HG03571 (cell line): ENCODE measurements around the gene HDAC10.

Experiments
- ATAC-seq: cut with Tn5 transposase; IDR thresholded peaks from one replicate; pipeline ENCODE4 v1.9.1; 2021; ENCODE audit not compliant: unreplicated experiment

HDAC10 gene

GRCh38 chr22:50270666-50271394 is 19.8 kb upstream of the HDAC10 start:
- ATAC-seq, result no peak

GRCh38 chr22:50269970-50270665 is 19.1 kb upstream of the HDAC10 start, which contains the start of gene MAPK11:
TSS of gene MAPK11 (minus strand) at chr22:50270380. CDS start at chr22:50270292, 88 bp downstream.
- ATAC-seq, result no peak

- no peak for ATAC-seq
Observed at GRCh38 chr22:50269573-50269969, 18.5 kb upstream of the HDAC10 start.

- no peak for ATAC-seq
Observed at GRCh38 chr22:50268655-50269113, 17.6 kb upstream of the HDAC10 start.

GRCh38 chr22:50267591-50268390 is 16.7 kb upstream of the HDAC10 start:
- no peak for ATAC-seq

- ATAC-seq, result no peak
Observed at GRCh38 chr22:50266994-50267393, 15.9 kb upstream of the HDAC10 start.

- ATAC-seq, result no peak
Observed at GRCh38 chr22:50264946-50265669, 14.0 kb upstream of the HDAC10 start.

- ATAC-seq, result no peak
Observed at GRCh38 chr22:50264104-50264745, 13.2 kb upstream of the HDAC10 start.

GRCh38 chr22:50262973-50263617 is 12.0 kb upstream of the HDAC10 start:
- ATAC-seq, result no peak

- ATAC-seq, result no peak
Observed at GRCh38 chr22:50262460-50262911, 11.4 kb upstream of the HDAC10 start.

GRCh38 chr22:50261615-50262459 is 10.8 kb upstream of the HDAC10 start, which contains the start of gene MAPK12:
TSS of gene MAPK12 (minus strand) at chr22:50261683. CDS start at chr22:50261509, 174 bp downstream.
- no peak for ATAC-seq

- ATAC-seq, result no peak
Observed at GRCh38 chr22:50260801-50261614, 9.9 kb upstream of the HDAC10 start.

GRCh38 chr22:50260434-50260800 is 9.4 kb upstream of the HDAC10 start:
- no peak for ATAC-seq

- no peak for ATAC-seq
Observed at GRCh38 chr22:50259302-50259701, 8.2 kb upstream of the HDAC10 start.

GRCh38 chr22:50258361-50259292 is 7.6 kb upstream of the HDAC10 start:
- ATAC-seq, result no peak

GRCh38 chr22:50257451-50258360 is 6.6 kb upstream of the HDAC10 start:
- ATAC-seq, result no peak
